Stomach (tissue), 9 donors: ENCODE data around the gene TM9SF1. TPM values are rescaled to one million over a fixed set of nuclear protein-coding genes. Genes with fewer than 3 reads are reported as not detected.

Experiments
- DNase-seq, 2 donors: peaks; one replicate each; pipeline versions ENCODE4 v3.0.0 to v3.0.0-alpha.2; 2013 to 2019
- H3K27ac ChIP-seq, 5 donors: fragments of 200-600 bp in 4 of 5; sonication (generic) in 4 of 5; one replicate each; pipeline ENCODE4 v1.5.1; 2013 to 2019; ENCODE audit warnings: mild to moderate bottlenecking in 1 of 5, moderate library complexity in 1 of 5
- H3K27me3 ChIP-seq, 3 donors: fragments of 200-600 bp; sonication (generic); one replicate each; pipeline ENCODE4 v1.5.1; 2017 to 2019; ENCODE audit warnings: mixed run types in 1 of 3
- H3K36me3 ChIP-seq, 4 donors: fragments of 200-600 bp; sonication (generic); 1 replicate in 3 of 4; 2 replicates in 1 of 4; pipeline ENCODE4 v1.5.1; 2016 to 2019
- H3K4me1 ChIP-seq, 4 donors: fragments of 200-600 bp; sonication (generic); one replicate each; pipeline ENCODE4 v1.5.1; 2016 to 2019
- H3K4me3 ChIP-seq, 4 donors: fragments of 200-600 bp; sonication (generic) in 3 of 4; one replicate each; pipeline ENCODE4 v1.5.1; 2016 to 2019; ENCODE audit warnings: mild to moderate bottlenecking in 1 of 4
- H3K9me3 ChIP-seq, 4 donors: fragments of 200-600 bp; sonication (generic); one replicate each; pipeline ENCODE4 v1.5.1; 2016 to 2019
- CTCF ChIP-seq, 7 experiments: fragments of 450-650 bp in 4 of 7; fragments of 200-600 bp in 3 of 7; sonication (generic) in 3 of 7; IDR thresholded peaks; one replicate each; pipeline ENCODE4 v1.5.1; 2016 to 2019; ENCODE audit warnings: antibody characterized with exemption in 7 of 7, control low read depth in 2 of 7, mild to moderate bottlenecking in 1 of 7
- EP300 ChIP-seq: sonication (generic); formaldehyde crosslinking; IDR thresholded peaks from one replicate; pipeline ENCODE4 v1.6.1; 2017; ENCODE audit warnings: antibody characterized with exemption
- POLR2A ChIP-seq, 4 donors: fragments of 450-650 bp; IDR thresholded peaks; one replicate each; pipeline ENCODE4 v1.6.1; 2016; ENCODE audit warnings: antibody characterized with exemption in 4 of 4, control low read depth in 2 of 4, mild to moderate bottlenecking in 1 of 4, moderate library complexity in 1 of 4
- POLR2AphosphoS5 ChIP-seq, 3 donors: sonication (generic); formaldehyde crosslinking; IDR thresholded peaks; one replicate each; pipeline ENCODE4 v1.6.1; 2016; ENCODE audit warnings: antibody characterized with exemption in 3 of 3
- WGBS, 5 donors: extraction: QIAGEN DNeasy Blood & Tissue Kit in 3 of 5; methylation state at CpG; one replicate each; pipeline versions ENCODE4 v1.1.5 to v1.1.7; 2013 to 2018; 5-methylcytosine and 5-hydroxymethylcytosine counted together
- intact Hi-C: fragments of 100-400 bp; cut with DNase I; formaldehyde crosslinking; loops from one replicate; pipeline ENCODE4 v1.15.1; 2023; ENCODE audit warnings: low total_unique reads
- polyA plus RNA-seq, 3 donors: library from polyadenylated mRNA; stranded (reverse); fragments of 200-250 nt; gene quantifications; one replicate each; pipeline ENCODE4 v1.2.3, GENCODE V29; 2013
- total RNA-seq, 5 donors: library from RNA; depleted of rRNA; stranded (reverse); fragments of >200 nt; gene quantifications; one replicate each; pipeline versions ENCODE4 v1.1.0 to v1.2.3, GENCODE V29; 2014 to 2016
- donor health status: healthy with polysubstance abuse.
- donor health status: Bipolar disorder and iron deficiency.
- donor health status: healthy.

TM9SF1 gene
- total and polyA plus RNA-seq, 8 donors: 6.4 to 79.7 (median 28.8) TPM

- intact Hi-C loops: no loop called here
- peaks cover 40 to 82% (median 79%) of the 10 kb centered on the region in 4 donors for H3K36me3 ChIP-seq
- 92 to 96% (median 94%) methylated on average over 15 to 16 of the region's 16 CpGs for WGBS, 5 donors
- H3K4me3 ChIP-seq: no peak overlapping the region
- H3K27ac ChIP-seq: no peak overlapping the region
- no peaks in the 10 kb centered on the region for H3K9me3 ChIP-seq
- H3K27me3 ChIP-seq: no peaks in the 10 kb centered on the region
- H3K4me1 ChIP-seq: peaks cover 11 to 31% (median 23%) of the 10 kb centered on the region in 4 donors
- no peak for DNase-seq
- TF ChIP-seq POLR2AphosphoS5 (IDR thresholded peaks at IDR 0.05): no peak
- TF ChIP-seq POLR2A (IDR thresholded peaks at IDR 0.05): no peak
- TF ChIP-seq EP300: no peak
- no peak for TF ChIP-seq CTCF (IDR thresholded peaks at IDR 0.05)
Observed at GRCh38 chr14:24151404-24152080, 43.7 kb downstream of the TM9SF1 start.

- Histone ChIP-seq H3K9me3 (no peaks in the 10 kb centered on the region), H3K27me3 (no peaks in the 10 kb centered on the region), H3K36me3 (peaks cover 36 to 77% (median 74%) of the 10 kb centered on the region in 4 donors), H3K27ac (no peak overlapping the region), H3K4me1 (peaks cover 14 to 33% (median 27%) of the 10 kb centered on the region in 4 donors), H3K4me3 (no peak overlapping the region)
- TF ChIP-seq POLR2AphosphoS5 (IDR thresholded peaks at IDR 0.05) (no peak), EP300 (no peak), POLR2A (IDR thresholded peaks at IDR 0.05) (no peak), CTCF (IDR thresholded peaks at IDR 0.05) (no peak)
- intact Hi-C loops: no loop called here
- no peak for DNase-seq
- 85 to 91% (median 90%) methylated on average over 8 to 9 of the region's 9 CpGs for WGBS, 5 donors
Observed at GRCh38 chr14:24150993-24151392, 44.2 kb downstream of the TM9SF1 start.

DNA sequence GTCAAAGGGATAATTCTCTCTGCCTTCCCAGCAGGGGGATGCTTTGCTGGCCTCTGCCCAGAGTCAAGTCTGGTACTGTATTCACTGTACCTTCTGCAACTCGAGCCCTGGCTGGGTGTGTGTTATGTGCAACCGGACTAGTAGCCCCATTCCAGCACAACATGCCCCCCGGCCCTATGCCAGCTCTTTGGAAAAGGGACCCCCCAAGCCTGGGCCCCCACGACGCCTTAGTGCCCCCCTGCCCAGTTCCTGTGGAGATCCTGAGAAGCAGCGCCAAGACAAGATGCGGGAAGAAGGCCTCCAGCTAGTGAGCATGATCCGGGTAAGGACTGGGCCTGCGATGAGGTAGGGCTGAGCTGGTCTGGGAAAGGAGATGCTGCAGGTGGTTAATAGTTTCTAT lies 44.7 kb downstream of the TM9SF1 start:
- Histone ChIP-seq H3K4me1 (peaks cover 18 to 38% (median 31%) of the 10 kb centered on the region in 4 donors), H3K27me3 (no peaks in the 10 kb centered on the region), H3K36me3 (peaks cover 31 to 72% (median 70%) of the 10 kb centered on the region in 4 donors), H3K4me3 (no peak overlapping the region), H3K9me3 (no peaks in the 10 kb centered on the region), H3K27ac (no peak overlapping the region)
- WGBS, 5 donors: 89 to 94% (median 91%) methylated on average over 9 of the region's 9 CpGs
- intact Hi-C loops: no loop called here
- DNase-seq: no peak
- TF ChIP-seq EP300 (no peak), CTCF (IDR thresholded peaks at IDR 0.05) (no peak), POLR2AphosphoS5 (IDR thresholded peaks at IDR 0.05) (no peak), POLR2A (IDR thresholded peaks at IDR 0.05) (no peak)

- 84 to 95% (median 93%) methylated on average over 5 to 9 of the region's 9 CpGs for WGBS, 5 donors
- intact Hi-C loops: no loop called here
- peaks cover 26 to 67% (median 64%) of the 10 kb centered on the region in 4 donors for H3K36me3 ChIP-seq
- H3K4me3 ChIP-seq: no peak overlapping the region
- H3K4me1 ChIP-seq: peaks cover 23 to 43% (median 36%) of the 10 kb centered on the region in 4 donors
- H3K9me3 ChIP-seq: no peaks in the 10 kb centered on the region
- H3K27ac ChIP-seq: no peak overlapping the region
- no peak for DNase-seq
- TF ChIP-seq EP300 (no peak), POLR2A (IDR thresholded peaks at IDR 0.05) (no peak), CTCF (IDR thresholded peaks at IDR 0.05) (no peak), POLR2AphosphoS5 (IDR thresholded peaks at IDR 0.05) (no peak)
- H3K27me3 ChIP-seq: no peaks in the 10 kb centered on the region
Observed at GRCh38 chr14:24150061-24150460, 45.2 kb downstream of the TM9SF1 start.
